Activated CD8-positive, alpha-beta T cell treated with anti-CD3 and anti-CD28 coated beads for 36 hours (primary cell): Measurements from ENCODE around the gene BEAN1. TPM values are rescaled to one million over a fixed set of nuclear protein-coding genes. Genes with fewer than 3 reads are reported as not detected.
"Not testable (repeated sequence)": the region's sequence is repeated elsewhere in the genome, so short reads cannot be mapped to it uniquely, and the experiment has no call there.

Experiments
- ATAC-seq: fragments of 200-7000 bp; cut with Tn5 transposase; one replicate; pipeline ENCODE4 v1.10.0; 2021; ENCODE audit warnings: mild to moderate bottlenecking, moderate library complexity
- CTCF ChIA-PET: fragments of 350-600 bp; sonication (Branson Sonifier 250); formaldehyde crosslinking; loops from one replicate; lab custom pipeline; 2021; ENCODE audit warnings: antibody characterized with exemption; lab: Charles Lee
- POLR2A ChIA-PET: fragments of 350-600 bp; sonication (Branson Sonifier 250); formaldehyde crosslinking; loops from one replicate; lab custom pipeline; 2021; ENCODE audit warnings: antibody characterized with exemption; lab: Charles Lee
- DNase-seq: peaks from one replicate; pipeline ENCODE4 v3.0.0-alpha.2; 2020
- H3K27ac Mint-ChIP-seq: one replicate; pipeline ENCODE4 v1.8.0; 2021; ENCODE audit warnings: mild to moderate bottlenecking, mixed read lengths
- H3K27me3 Mint-ChIP-seq: one replicate; pipeline ENCODE4 v1.8.0; 2021; ENCODE audit warnings: mixed read lengths
- H3K36me3 Mint-ChIP-seq: one replicate; pipeline ENCODE4 v1.8.0; 2021; ENCODE audit warnings: low read depth, mixed read lengths
- H3K4me1 Mint-ChIP-seq: one replicate; pipeline ENCODE4 v1.8.0; 2021; ENCODE audit warnings: low read depth, mixed read lengths
- H3K4me3 Mint-ChIP-seq: one replicate; pipeline ENCODE4 v1.8.0; 2021; ENCODE audit warnings: mild to moderate bottlenecking, moderate library complexity, mixed read lengths
- H3K9me3 Mint-ChIP-seq: one replicate; pipeline ENCODE4 v1.8.0; 2021; ENCODE audit warnings: mixed read lengths
- CTCF ChIP-seq: fragments of 200-600 bp; IDR thresholded peaks from one replicate; pipeline ENCODE4 v1.8.0; 2022; ENCODE audit warnings: antibody characterized with exemption, mild to moderate bottlenecking
- intact Hi-C: fragments of 100-400 bp; cut with micrococcal nuclease; formaldehyde crosslinking; loops from one replicate; pipeline ENCODE4 v1.10.0; 2022
- total RNA-seq, 2 experiments: library from RNA; stranded (reverse); gene quantifications; one replicate each; pipeline ENCODE4 v1.2.3, GENCODE V29; 2021

The BEAN1 gene
- total RNA-seq, 2 experiments from 2014 or later = not detected

- no peaks in the 10 kb centered on the region for H3K9me3 Mint-ChIP-seq
- no peak overlapping the region for H3K4me3 Mint-ChIP-seq
- ChIA-PET POLR2A (no interaction called here), CTCF (interaction anchor here (0.8 kb wide), 1 partner anchor 9 kb away, joined by 3 read pairs; no protein-coding TSS in a partner anchor)
- no peak overlapping the region for H3K27ac Mint-ChIP-seq
- DNase-seq = no peak
- H3K36me3 Mint-ChIP-seq = no peaks in the 10 kb centered on the region
- no peak for ATAC-seq
- TF ChIP-seq CTCF = no peak
- intact Hi-C loops = no loop called here
- no peaks in the 10 kb centered on the region for H3K4me1 Mint-ChIP-seq
- H3K27me3 Mint-ChIP-seq = peaks cover 7% of the 10 kb centered on the region
Observed at GRCh38 chr16:66446737-66447136, 19.6 kb downstream of the BEAN1 start.

- Mint-ChIP-seq H3K4me1 (no peaks in the 10 kb centered on the region), H3K9me3 (no peaks in the 10 kb centered on the region), H3K36me3 (no peaks in the 10 kb centered on the region), H3K27me3 (peaks cover 6% of the 10 kb centered on the region), H3K27ac (no peak overlapping the region), H3K4me3 (no peak overlapping the region)
- ChIA-PET CTCF (no interaction called here), POLR2A (no interaction called here)
- no peak for TF ChIP-seq CTCF
- intact Hi-C loops = no loop called here
- DNase-seq (no peak), ATAC-seq (no peak)
Observed at GRCh38 chr16:66447491-66447890, 20.4 kb downstream of the BEAN1 start.

- ChIA-PET POLR2A (interaction anchor here (1.2 kb wide), 1 partner anchor 17 kb away, joined by 4 read pairs; no protein-coding TSS in a partner anchor), CTCF (interaction anchor here (1.1 to 1.4 kb wide), 2 partner anchors 9 to 289 kb away, joined by 3 to 4 read pairs; no protein-coding TSS in a partner anchor)
- no peak overlapping the region for H3K4me3 Mint-ChIP-seq
- no peaks in the 10 kb centered on the region for H3K9me3 Mint-ChIP-seq
- H3K4me1 Mint-ChIP-seq = no peaks in the 10 kb centered on the region
- DNase-seq (no peak), ATAC-seq (no peak)
- H3K27ac Mint-ChIP-seq = no peak overlapping the region
- no peak for TF ChIP-seq CTCF
- no peaks in the 10 kb centered on the region for H3K36me3 Mint-ChIP-seq
- no peaks in the 10 kb centered on the region for H3K27me3 Mint-ChIP-seq
- intact Hi-C loops = no loop called here
Observed at GRCh38 chr16:66451548-66451947, 24.5 kb downstream of the BEAN1 start.

GRCh38 chr16:66453230-66453629 lies 26.1 kb downstream of the BEAN1 start:
- intact Hi-C loops, H3K9me3 Mint-ChIP-seq, POLR2A ChIA-PET, H3K4me1 Mint-ChIP-seq, H3K36me3 Mint-ChIP-seq, DNase-seq, ATAC-seq, H3K4me3 Mint-ChIP-seq, H3K27ac Mint-ChIP-seq, H3K27me3 Mint-ChIP-seq: not testable (repeated sequence)
- CTCF ChIA-PET = interaction anchor here (1.1 to 1.6 kb wide), 3 partner anchors 45 to 198 kb away, joined by 3 to 5 read pairs (median 3); no protein-coding TSS in a partner anchor

GRCh38 chr16:66454751-66455150 lies 27.7 kb downstream of the BEAN1 start:
- H3K4me3 Mint-ChIP-seq = no peak overlapping the region
- TF ChIP-seq CTCF = no peak
- peaks cover 3% of the 10 kb centered on the region for H3K27me3 Mint-ChIP-seq
- ChIA-PET CTCF (interaction anchor here (1.2 to 2.6 kb wide), 5 partner anchors 20 to 154 kb away, joined by 3 to 10 read pairs (median 4); no protein-coding TSS in a partner anchor), POLR2A (no interaction called here)
- H3K9me3 Mint-ChIP-seq = no peaks in the 10 kb centered on the region
- DNase-seq (no peak), ATAC-seq (no peak)
- no peak overlapping the region for H3K27ac Mint-ChIP-seq
- H3K36me3 Mint-ChIP-seq = no peaks in the 10 kb centered on the region
- no peaks in the 10 kb centered on the region for H3K4me1 Mint-ChIP-seq
- intact Hi-C loops = no loop called here
